GM12878 (cell line): ENCODE data around the gene FBXO27. TPM values are rescaled to one million over a fixed set of nuclear protein-coding genes. Genes with fewer than 3 reads are reported as not detected.

Experiments
- ATAC-seq: fragments of 200-7000 bp; cut with Tn5 transposase; 3 replicates; pipeline ENCODE4 v1.9.1; 2020; ENCODE audit warnings: mild to moderate bottlenecking, moderate library complexity
- BruUV-seq: library from RNA; stranded (reverse); fragments of 400-500 nt; replicated peaks from 2 replicates; lab custom pipeline; 2021; lab: Mats Ljungman, UMichigan
- CTCF ChIA-PET: fragments of 300-600 bp; sonication (Branson Sonifier 250); formaldehyde crosslinking; extraction: SDS; loops from one replicate; lab custom pipeline; 2021; ENCODE audit warnings: inconsistent platforms; lab: Yijun Ruan, JAX
- POLR2A ChIA-PET: fragments of 350-600 bp; formaldehyde crosslinking; extraction: SDS; loops from one replicate; lab custom pipeline; 2021; ENCODE audit warnings: inconsistent platforms; lab: Charles Lee
- RAD21 ChIA-PET: fragments of 300-600 bp; sonication (Branson Sonifier 250); formaldehyde crosslinking; loops from one replicate; lab custom pipeline; 2023; ENCODE audit warnings: antibody characterized with exemption; ENCODE audit not compliant: unreplicated experiment; lab: Charles Lee
- SMC1A ChIA-PET: fragments of 300-600 bp; sonication (Branson Sonifier 250); formaldehyde crosslinking; loops from one replicate; lab custom pipeline; 2023; ENCODE audit not compliant: unreplicated experiment, uncharacterized antibody; lab: Charles Lee
- DNase-seq: peaks from one replicate; pipeline ENCODE4 v3.0.0-alpha.2; 2011; ENCODE audit warnings: low read depth, low spot score
- FAIRE-seq: peaks from 3 replicates; lab custom pipeline; 2011; peaks lifted over from hg19 to GRCh38; lab: Jason Lieb, UNC
- H2AFZ ChIP-seq: 2 replicates; pipeline ENCODE4 v1.6.0; 2011; ENCODE audit warnings: low read depth, low read length, control low read depth; ENCODE audit not compliant: control insufficient read depth
- H3K27ac ChIP-seq: 2 replicates; pipeline ENCODE4 v1.5.1; 2011; ENCODE audit warnings: control low read depth; ENCODE audit not compliant: control insufficient read depth, insufficient read depth
- H3K27me3 ChIP-seq, 2 experiments: replicated peaks in 1 of 2; 2 replicates each; pipeline versions ENCODE4 v1.6.0 to v1.6.1; 2011; ENCODE audit warnings: low read length in 1 of 2; ENCODE audit not compliant: control insufficient read depth in 2 of 2, insufficient read depth in 2 of 2
- H3K36me3 ChIP-seq, 2 experiments: 2 replicates each; pipeline ENCODE4 v1.5.1; 2011; ENCODE audit warnings: low read length in 1 of 2; ENCODE audit not compliant: control insufficient read depth in 2 of 2, insufficient read depth in 2 of 2
- H3K4me1 ChIP-seq: 2 replicates; pipeline ENCODE4 v1.6.1; 2011; ENCODE audit warnings: mild to moderate bottlenecking, low read length, moderate library complexity, mixed read lengths; ENCODE audit not compliant: control insufficient read depth, insufficient read depth
- H3K4me2 ChIP-seq: 2 replicates; pipeline ENCODE4 v1.6.0; 2011; ENCODE audit warnings: control low read depth; ENCODE audit not compliant: control insufficient read depth, insufficient read depth
- H3K4me3 ChIP-seq: fragments of 200-600 bp; sonication (generic); 2 replicates; pipeline ENCODE4 v1.5.1; 2016
- H3K79me2 ChIP-seq: 2 replicates; pipeline ENCODE4 v1.6.0; 2011; ENCODE audit warnings: low read length; ENCODE audit not compliant: control insufficient read depth, insufficient read depth
- H3K9ac ChIP-seq: 2 replicates; pipeline ENCODE4 v1.8.0; 2011; ENCODE audit warnings: low read length, control low read depth, mixed read lengths; ENCODE audit not compliant: control insufficient read depth, insufficient read depth
- H3K9me3 ChIP-seq: replicated peaks from 3 replicates; pipeline ENCODE4 v1.5.1; 2011; ENCODE audit warnings: mild to moderate bottlenecking, low read length; ENCODE audit not compliant: control insufficient read depth, insufficient read depth
- H4K20me1 ChIP-seq: 2 replicates; pipeline ENCODE4 v1.6.0; 2011; ENCODE audit not compliant: control insufficient read depth, insufficient read depth
- MEF2A ChIP-seq: IDR thresholded peaks from 2 replicates; pipeline ENCODE4 v1.6.1; 2011; ENCODE audit warnings: low read depth, mild to moderate bottlenecking, low read length, moderate library complexity; ENCODE audit not compliant: insufficient read depth
- NR2C1 ChIP-seq: fragments of 450-650 bp; IDR thresholded peaks from 2 replicates; pipeline ENCODE4 v1.6.1; 2017; ENCODE audit warnings: antibody characterized with exemption, mild to moderate bottlenecking, moderate library complexity
- STAT3 ChIP-seq: IDR thresholded peaks from 2 replicates; pipeline ENCODE4 v1.6.1; 2011; ENCODE audit warnings: low read depth, low read length, improper control_type of control experiment
- TCF3 ChIP-seq: IDR thresholded peaks from 2 replicates; pipeline ENCODE4 v1.6.1; 2012; ENCODE audit warnings: low read depth, mild to moderate bottlenecking, low read length, borderline replicate concordance; ENCODE audit not compliant: insufficient read depth
- ZBTB40 ChIP-seq: fragments of 450-650 bp; IDR thresholded peaks from 2 replicates; pipeline ENCODE4 v1.6.1; 2016; ENCODE audit warnings: mild to moderate bottlenecking, moderate library complexity, borderline replicate concordance
- WGBS: methylation state at CpG from one replicate; pipeline ENCODE4 v1.1.6; 2016; ENCODE audit warnings: low lambda C conversion rate; ENCODE audit not compliant: insufficient replicate concordance, insufficient coverage; ENCODE audit errors: missing lambda C conversion rate; 5-methylcytosine and 5-hydroxymethylcytosine counted together
- in situ Hi-C: fragments of 300-500 bp; cut with MboI; formaldehyde crosslinking; loops from 9 replicates; pipeline ENCODE4 v1.14.3; 2018; ENCODE audit warnings: mixed read lengths
- intact Hi-C: fragments of 100-400 bp; cut with micrococcal nuclease; formaldehyde crosslinking; loops from one replicate; pipeline ENCODE4 v1.14.2; 2022; ENCODE audit not compliant: unreplicated experiment
- polyA plus RNA-seq, 11 experiments: library from polyadenylated mRNA; depleted of rRNA in 4 of 11; unstranded in 6 of 11; stranded (reverse) in 5 of 11; fragments of >200 nt; fragmentation: Nextera tagmentation in 4 of 11; fragmentation: Illumina TruSeq in 1 of 11; extraction: Ambion mirVana in 4 of 11; extraction: Trizol in 1 of 11; gene quantifications; 1 replicate in 1 of 11; 2 replicates in 10 of 11; pipeline versions ENCODE4 v1.2.1 to v1.2.3, GENCODE V29; 2011 to 2016; ENCODE audit warnings: inconsistent platforms in 2 of 11, missing spikeins in 2 of 11, low read depth in 1 of 11
- total RNA-seq, 4 experiments: library from RNA; depleted of rRNA in 3 of 4; stranded (reverse); fragments of >200 nt in 3 of 4; fragmentation: Illumina TruSeq in 1 of 4; extraction: Trizol in 1 of 4; gene quantifications; 2 replicates each; pipeline versions ENCODE4 v1.2.1 to v1.2.3, GENCODE V29; 2013 to 2021

FBXO27 gene
- total and polyA plus RNA-seq, 10 of the 15 experiments (the other 5 are each of a cell fraction or from before 2014, with no cell fraction given): 3.1 to 15.4 (median 7.1) TPM

- TF ChIP-seq ZBTB40 (no peak), MEF2A (no peak), NR2C1 (no peak), STAT3 (no peak)
Measured at GRCh38 chr19:39074205-39074692, 41.9 kb upstream of the FBXO27 start (continued).

GRCh38 chr19:39070888-39071287 lies 38.5 kb upstream of the FBXO27 start:
- WGBS: 42% methylated on average over 5 of the region's 5 CpGs
- Histone ChIP-seq H3K4me3 (no peak overlapping the region), H3K4me2 (no peak overlapping the region), H2AFZ (no peak overlapping the region), H3K27me3 (no peaks in the 10 kb centered on the region), H3K9me3 (no peaks in the 10 kb centered on the region), H3K27ac (no peak overlapping the region), H3K4me1 (no peaks in the 10 kb centered on the region)
- ATAC-seq (no peak), FAIRE-seq (no peak)
- SMC1A ChIA-PET: no interaction called here
- in situ Hi-C loops: no loop called here
- no TSS peak for BruUV-seq
- POLR2A ChIA-PET: no interaction called here
- CTCF ChIA-PET: no interaction called here
- TF ChIP-seq TCF3: no peak
- TF ChIP-seq, all 136 proteins: peak for 0
- no peak for DNase-seq
- intact Hi-C loops: no loop called here
- Histone ChIP-seq H3K79me2 (no peaks in the 10 kb centered on the region), H3K36me3 (no peaks in the 10 kb centered on the region), H3K9ac (no peak overlapping the region), H4K20me1 (no peaks in the 10 kb centered on the region)
- RAD21 ChIA-PET: no interaction called here
